Measurements from ENCODE around the gene PRKAG3.

DNA sequence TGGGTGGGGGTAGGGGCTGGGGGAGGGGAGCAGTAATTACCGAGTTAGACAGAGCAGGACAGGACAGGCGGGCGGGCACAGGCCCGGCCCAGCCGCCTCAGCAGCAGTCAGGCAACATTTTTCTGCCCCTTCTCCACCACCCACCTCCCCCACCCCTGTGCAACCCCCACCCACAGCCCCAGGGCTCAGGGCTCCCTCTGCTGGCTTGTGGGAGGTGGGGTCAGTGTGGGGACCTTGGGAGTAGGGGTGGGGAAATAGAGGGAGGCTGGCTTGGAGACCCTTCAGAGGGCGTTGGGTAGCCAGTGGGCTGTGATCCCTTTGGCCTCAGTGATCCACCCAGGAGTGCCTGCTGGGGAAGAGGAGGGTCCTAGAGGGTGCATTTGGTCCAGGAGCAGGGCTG, 34.4 kb upstream of the PRKAG3 start:
- TF ChIP-seq EZH2 (IDR thresholded peaks at IDR 0.05; ENCODE audit: insufficient read depth, poor library complexity, severe bottlenecking): no peak
- TF ChIP-seq EZH2phosphoT487 (IDR thresholded peaks at IDR 0.05; ENCODE audit: insufficient read depth, low read depth): no peak
